Bronchial epithelial cell (primary cell): ENCODE data around the gene ATP9A. TPM values are rescaled to one million over a fixed set of nuclear protein-coding genes. Genes with fewer than 3 reads are reported as not detected.

Experiments used
- DNase-seq: peaks from one replicate; pipeline ENCODE4 v3.0.0-alpha.2; 2010; ENCODE audit warnings: low read depth
- FAIRE-seq: peaks from 2 replicates; lab custom pipeline; 2011; peaks lifted over from hg19 to GRCh38; lab: Jason Lieb, UNC
- H3K27me3 ChIP-seq: 2 replicates; pipeline ENCODE4 v1.5.1; 2011; ENCODE audit warnings: low read length; ENCODE audit not compliant: control insufficient read depth, insufficient read depth
- H3K36me3 ChIP-seq: 2 replicates; pipeline ENCODE4 v1.5.1; 2011; ENCODE audit warnings: low read length; ENCODE audit not compliant: control insufficient read depth, insufficient read depth
- H3K4me3 ChIP-seq: 2 replicates; pipeline ENCODE4 v1.5.1; 2011; ENCODE audit warnings: mild to moderate bottlenecking, low read depth, low read length, control low read depth
- CTCF ChIP-seq: IDR thresholded peaks from 2 replicates; pipeline ENCODE4 v1.5.1; 2011; ENCODE audit warnings: mild to moderate bottlenecking, moderate library complexity, low read length, control low read depth, inconsistent platforms; ENCODE audit not compliant: insufficient read depth, severe bottlenecking
- total RNA-seq: library from RNA; depleted of rRNA; stranded (reverse); fragments of >200 nt; gene quantifications from 2 replicates; pipeline ENCODE4 v1.2.1, GENCODE V29; 2014

The ATP9A gene
- total RNA-seq, 1 donor from 2014 or later = 26.3 TPM

DNA sequence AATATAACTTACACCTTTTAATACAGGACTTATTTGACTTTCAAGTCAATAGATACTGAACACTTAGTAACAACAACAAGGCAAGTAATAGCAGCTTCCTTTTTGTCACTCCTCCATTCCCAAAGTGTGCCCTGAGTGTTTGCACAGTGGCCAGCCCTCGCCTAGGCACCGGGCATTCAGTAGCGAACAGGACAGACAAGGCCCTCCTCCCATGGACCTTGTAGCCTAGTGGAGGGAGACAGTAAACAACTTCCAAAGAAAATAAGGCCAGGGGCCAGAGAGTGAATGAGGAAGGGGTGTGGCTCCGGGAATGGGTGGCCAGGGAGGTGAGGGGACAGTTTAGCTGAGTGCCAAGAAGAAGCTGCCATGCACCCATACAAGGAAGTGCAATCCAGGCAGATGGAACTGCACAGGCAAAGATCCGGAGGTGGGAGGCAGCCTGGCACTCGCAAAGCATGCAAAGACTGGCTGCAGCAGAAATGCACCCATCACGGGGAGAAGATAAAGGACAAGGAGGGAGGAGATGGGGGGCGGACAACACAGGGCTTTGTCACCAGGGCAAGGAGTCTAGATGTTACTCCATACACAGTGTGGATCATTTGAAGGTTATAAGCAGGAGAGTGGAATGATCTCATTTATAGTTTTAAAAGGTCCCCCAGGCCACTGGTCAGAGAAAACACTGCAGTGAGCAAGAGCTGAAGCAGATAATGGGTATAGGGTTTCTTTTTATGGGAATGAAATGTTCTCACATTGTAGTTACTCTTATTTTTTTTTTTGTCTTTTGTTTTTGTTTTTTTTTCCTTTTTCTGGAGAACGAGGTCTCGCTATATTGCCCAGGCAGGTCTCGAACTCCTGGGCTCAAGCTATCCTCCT lies 32.2 kb downstream of the ATP9A start:
- DNase-seq (no peak), FAIRE-seq (no peak)
- Histone ChIP-seq H3K4me3 (no peak overlapping the region), H3K36me3 (no peaks in the 10 kb centered on the region), H3K27me3 (no peaks in the 10 kb centered on the region)
- TF ChIP-seq CTCF = no peak

DNA sequence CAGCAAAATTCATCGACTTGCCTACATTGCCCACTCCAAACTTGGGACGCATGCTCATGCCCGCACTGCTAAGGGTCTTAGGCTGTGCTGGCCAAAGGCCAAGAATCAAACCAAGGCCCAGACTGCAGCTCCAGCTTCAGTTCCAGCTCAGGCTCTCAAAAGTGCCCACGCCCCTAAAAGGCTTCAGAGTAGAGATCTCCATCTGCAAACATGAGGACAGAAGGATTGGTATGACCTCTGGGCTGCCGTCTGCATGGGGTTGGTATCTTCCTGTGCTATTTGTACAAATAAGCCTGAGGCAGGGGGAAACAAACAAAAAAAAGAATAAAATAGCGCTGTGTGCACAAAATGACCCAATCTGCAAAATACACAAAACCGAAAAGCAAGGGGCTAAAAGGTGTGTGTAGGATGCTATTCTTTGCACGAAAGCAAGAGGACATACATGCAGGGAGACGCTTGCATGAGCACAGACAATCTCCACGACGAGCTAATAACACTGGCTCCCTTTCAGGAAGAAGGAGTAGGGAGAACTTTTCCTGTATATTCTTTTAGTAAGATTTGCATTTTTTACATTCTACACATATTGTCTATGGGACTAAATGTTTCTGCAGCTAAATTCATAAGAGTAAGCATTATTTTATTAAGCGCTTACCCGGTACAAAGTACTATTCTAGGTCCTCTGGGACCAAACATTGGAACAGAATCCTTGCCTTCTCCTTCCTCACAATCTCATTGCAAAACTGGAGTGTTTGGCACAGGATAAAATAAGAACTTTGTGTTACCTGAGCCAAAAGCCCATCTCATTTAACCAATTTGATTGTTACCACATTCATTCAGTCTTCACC lies 33.1 kb downstream of the ATP9A start:
- FAIRE-seq = no peak

DNA sequence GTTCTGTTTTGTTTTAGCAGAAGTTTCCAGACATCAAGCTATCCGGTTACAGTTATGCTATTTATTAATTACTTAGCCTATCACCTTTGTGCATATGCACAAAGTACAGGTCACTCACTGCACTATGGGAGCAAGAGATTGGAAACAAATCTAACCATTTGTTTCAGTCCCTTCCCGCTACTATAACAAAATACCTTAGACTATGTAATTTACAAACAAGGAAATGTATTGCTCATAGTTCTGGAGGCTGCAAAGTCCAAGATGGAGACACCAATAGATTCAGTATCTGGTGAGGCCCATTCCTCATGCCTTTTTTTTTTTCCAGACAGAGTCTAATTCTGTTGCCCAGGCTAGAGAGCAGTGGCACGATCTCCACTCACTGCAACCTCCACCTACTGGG lies 35.1 kb downstream of the ATP9A start:
- no peak for TF ChIP-seq CTCF
- DNase-seq (no peak), FAIRE-seq (no peak)
- Histone ChIP-seq H3K27me3 (no peaks in the 10 kb centered on the region), H3K36me3 (no peaks in the 10 kb centered on the region), H3K4me3 (no peak overlapping the region)

More for the DNA sequence above, 33.1 kb downstream of the ATP9A start:
- TF ChIP-seq CTCF = no peak
- Histone ChIP-seq H3K36me3 (no peaks in the 10 kb centered on the region), H3K4me3 (no peak overlapping the region), H3K27me3 (no peaks in the 10 kb centered on the region)
- DNase-seq = no peak

DNA sequence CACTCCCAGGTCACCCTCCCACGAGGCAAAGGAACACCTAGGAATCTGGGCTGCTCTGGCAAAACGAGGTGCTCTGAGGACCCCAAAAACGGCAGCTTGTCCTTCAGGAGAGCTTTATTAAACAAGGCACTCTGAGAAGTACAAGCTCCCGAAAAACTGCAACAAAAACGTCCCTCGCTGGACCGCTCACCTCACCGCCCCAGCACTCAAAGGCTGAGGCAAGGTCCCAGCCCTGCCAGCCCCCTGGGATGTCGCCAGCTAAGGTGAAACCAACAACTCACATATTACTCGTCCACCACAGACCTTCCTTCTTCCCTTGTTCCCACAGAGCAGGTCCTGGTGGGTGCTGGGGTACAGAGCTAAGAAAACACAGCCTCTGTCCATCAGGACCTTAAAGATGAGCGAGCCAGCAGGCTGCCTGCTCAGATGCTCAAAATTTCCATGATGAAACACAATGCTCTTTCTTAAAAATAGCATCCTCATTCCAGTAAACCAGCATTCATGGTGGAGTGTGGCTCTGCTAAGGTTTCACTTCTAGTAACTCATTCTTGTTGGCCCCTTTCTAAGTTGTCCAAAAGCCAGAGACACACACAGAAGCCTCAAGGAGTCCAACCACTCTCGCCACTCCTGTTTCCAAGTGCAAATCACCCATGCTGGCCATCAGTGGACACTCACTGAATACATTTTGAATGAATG lies 35.9 kb downstream of the ATP9A start:
- TF ChIP-seq CTCF = no peak
- FAIRE-seq (peak; percentile 64), DNase-seq (no peak)
- no peaks in the 10 kb centered on the region for H3K27me3 ChIP-seq
- H3K36me3 ChIP-seq = no peaks in the 10 kb centered on the region
- no peak overlapping the region for H3K4me3 ChIP-seq

GRCh38 chr20:51731731-51732095 lies 36.5 kb downstream of the ATP9A start:
- no peak for FAIRE-seq
- H3K4me3 ChIP-seq = no peak overlapping the region
- no peak for TF ChIP-seq CTCF
- no peak for DNase-seq
- H3K27me3 ChIP-seq = no peaks in the 10 kb centered on the region
- no peaks in the 10 kb centered on the region for H3K36me3 ChIP-seq
